ENCODE measurements around the gene LIMCH1.

LIMCH1 gene

GRCh38 chr4:41545238-41545637 lies 7.3 kb downstream of the LIMCH1 start:
- TF ChIP-seq CTCF (IDR thresholded peaks at IDR 0.05; ENCODE audit: borderline replicate concordance, extremely low read depth, low read length, poor library complexity, severe bottlenecking), result no peak
- Histone ChIP-seq H4K20me1 (ENCODE audit: insufficient read depth, low read length) (no peaks in the 10 kb centered on the region), H3K9ac (ENCODE audit: low read depth, low read length) (no peak overlapping the region), H2AFZ (ENCODE audit: low read depth, low read length) (no peak overlapping the region), H3K27me3 (ENCODE audit: insufficient read depth, low read length, poor library complexity) (peaks cover 4% of the 10 kb centered on the region), H3K4me2 (ENCODE audit: insufficient read depth, low read length) (no peak overlapping the region), H3K4me3 (ENCODE audit: low read depth in 1 of 2, low read length in 2 of 2) (no peak overlapping the region), H3K36me3 (ENCODE audit: insufficient read depth, low read length) (no peaks in the 10 kb centered on the region), H3K9me3 (ENCODE audit: insufficient read depth, low read length, severe bottlenecking) (no peaks in the 10 kb centered on the region), H3K27ac (ENCODE audit: low read length) (no peak overlapping the region), H3K4me1 (ENCODE audit: insufficient read depth, low read length) (no peaks in the 10 kb centered on the region), H3K79me2 (ENCODE audit: insufficient read depth, low read length) (no peaks in the 10 kb centered on the region)
- ATAC-seq (ENCODE audit: insufficient read depth, low read depth) (no peak), DNase-seq (no peak)

GRCh38 chr4:41546638-41547037 lies 8.7 kb downstream of the LIMCH1 start:
- peaks cover 4% of the 10 kb centered on the region for H3K27me3 ChIP-seq (ENCODE audit: insufficient read depth, low read length, poor library complexity)
- H3K27ac ChIP-seq (ENCODE audit: low read length), result no peak overlapping the region
- no peak for DNase-seq
- no peaks in the 10 kb centered on the region for H3K4me1 ChIP-seq (ENCODE audit: insufficient read depth, low read length)
- no peaks in the 10 kb centered on the region for H3K79me2 ChIP-seq (ENCODE audit: insufficient read depth, low read length)
- H3K9me3 ChIP-seq (ENCODE audit: insufficient read depth, low read length, severe bottlenecking), result no peaks in the 10 kb centered on the region
- no peak overlapping the region for H3K4me2 ChIP-seq (ENCODE audit: insufficient read depth, low read length)
- TF ChIP-seq CTCF (IDR thresholded peaks at IDR 0.05; ENCODE audit: borderline replicate concordance, extremely low read depth, low read length, poor library complexity, severe bottlenecking), result no peak
- no peak for TF ChIP-seq EZH2 (IDR thresholded peaks at IDR 0.05; ENCODE audit: borderline replicate concordance, low read depth, low read length, severe bottlenecking)
- no peak overlapping the region for H3K9ac ChIP-seq (ENCODE audit: low read depth, low read length)
- H4K20me1 ChIP-seq (ENCODE audit: insufficient read depth, low read length), result no peaks in the 10 kb centered on the region
- no peak overlapping the region for H3K4me3 ChIP-seq (ENCODE audit: low read depth in 1 of 2, low read length in 2 of 2)
- no peak overlapping the region for H2AFZ ChIP-seq (ENCODE audit: low read depth, low read length)
- no peaks in the 10 kb centered on the region for H3K36me3 ChIP-seq (ENCODE audit: insufficient read depth, low read length)
- no peak for ATAC-seq (ENCODE audit: insufficient read depth, low read depth)

GRCh38 chr4:41548305-41548880 lies 10.4 kb downstream of the LIMCH1 start:
- no peaks in the 10 kb centered on the region for H3K79me2 ChIP-seq (ENCODE audit: insufficient read depth, low read length)
- DNase-seq (no peak), ATAC-seq (ENCODE audit: insufficient read depth, low read depth) (no peak)
- H3K4me3 ChIP-seq (ENCODE audit: low read depth in 1 of 2, low read length in 2 of 2), result no peak overlapping the region
- H3K4me2 ChIP-seq (ENCODE audit: insufficient read depth, low read length), result no peak overlapping the region
- H4K20me1 ChIP-seq (ENCODE audit: insufficient read depth, low read length), result no peaks in the 10 kb centered on the region
- H3K4me1 ChIP-seq (ENCODE audit: insufficient read depth, low read length), result no peaks in the 10 kb centered on the region
- TF ChIP-seq EZH2 (IDR thresholded peaks at IDR 0.05; ENCODE audit: borderline replicate concordance, low read depth, low read length, severe bottlenecking) (no peak), CTCF (IDR thresholded peaks at IDR 0.05; ENCODE audit: borderline replicate concordance, extremely low read depth, low read length, poor library complexity, severe bottlenecking) (no peak)
- no peak overlapping the region for H3K9ac ChIP-seq (ENCODE audit: low read depth, low read length)
- H2AFZ ChIP-seq (ENCODE audit: low read depth, low read length), result no peak overlapping the region
- H3K9me3 ChIP-seq (ENCODE audit: insufficient read depth, low read length, severe bottlenecking), result no peaks in the 10 kb centered on the region
- no peak overlapping the region for H3K27ac ChIP-seq (ENCODE audit: low read length)
- H3K27me3 ChIP-seq (ENCODE audit: insufficient read depth, low read length, poor library complexity), result no peaks in the 10 kb centered on the region
- no peaks in the 10 kb centered on the region for H3K36me3 ChIP-seq (ENCODE audit: insufficient read depth, low read length)

GRCh38 chr4:41549478-41549877 lies 11.5 kb downstream of the LIMCH1 start:
- Histone ChIP-seq H3K9me3 (ENCODE audit: insufficient read depth, low read length, severe bottlenecking) (no peaks in the 10 kb centered on the region), H3K4me2 (ENCODE audit: insufficient read depth, low read length) (no peak overlapping the region), H3K36me3 (ENCODE audit: insufficient read depth, low read length) (no peaks in the 10 kb centered on the region), H3K4me1 (ENCODE audit: insufficient read depth, low read length) (no peaks in the 10 kb centered on the region), H3K9ac (ENCODE audit: low read depth, low read length) (no peak overlapping the region), H3K4me3 (ENCODE audit: low read depth in 1 of 2, low read length in 2 of 2) (no peak overlapping the region), H2AFZ (ENCODE audit: low read depth, low read length) (no peak overlapping the region), H4K20me1 (ENCODE audit: insufficient read depth, low read length) (no peaks in the 10 kb centered on the region), H3K27ac (ENCODE audit: low read length) (no peak overlapping the region), H3K79me2 (ENCODE audit: insufficient read depth, low read length) (no peaks in the 10 kb centered on the region), H3K27me3 (ENCODE audit: insufficient read depth, low read length, poor library complexity) (no peaks in the 10 kb centered on the region)
- no peak for DNase-seq
- TF ChIP-seq EZH2 (IDR thresholded peaks at IDR 0.05; ENCODE audit: borderline replicate concordance, low read depth, low read length, severe bottlenecking) (no peak), CTCF (IDR thresholded peaks at IDR 0.05; ENCODE audit: borderline replicate concordance, extremely low read depth, low read length, poor library complexity, severe bottlenecking) (no peak)
- no peak for ATAC-seq (ENCODE audit: insufficient read depth, low read depth)

Measured in DND-41 (cell line).